Gastrocnemius medialis (tissue), 4 donors: ENCODE measurements around the gene ARRDC4. TPM values are rescaled to one million over a fixed set of nuclear protein-coding genes. Genes with fewer than 3 reads are reported as not detected.

ENCODE experiments used
- ATAC-seq, 2 donors: fragments of 150-250 bp; one replicate each; pipeline ENCODE4 v1.9.1; 2016
- DNase-seq, 2 donors: peaks; one replicate each; pipeline ENCODE4 v3.0.0-alpha.2; 2019
- H3K27ac ChIP-seq, 4 donors: fragments of 200-600 bp; sonication (generic); 1 replicate in 1 of 4; 2 replicates in 3 of 4; pipeline ENCODE4 v1.5.1; 2016 to 2018; ENCODE audit warnings: mild to moderate bottlenecking in 2 of 4, moderate library complexity in 1 of 4
- H3K27me3 ChIP-seq, 3 donors: fragments of 200-600 bp; sonication (generic) in 2 of 3; 1 replicate in 1 of 3; 2 replicates in 2 of 3; pipeline versions ENCODE4 v1.5.1 to v1.6.0; 2016 to 2019; ENCODE audit warnings: mild to moderate bottlenecking in 1 of 3, moderate library complexity in 1 of 3
- H3K36me3 ChIP-seq, 2 donors: fragments of 200-600 bp; sonication (generic) in 1 of 2; one replicate each; pipeline ENCODE4 v1.5.1; 2017 to 2018
- H3K4me1 ChIP-seq, 2 donors: fragments of 200-600 bp; sonication (generic) in 1 of 2; one replicate each; pipeline ENCODE4 v1.5.1; 2016 to 2017; ENCODE audit warnings: mild to moderate bottlenecking in 2 of 2
- H3K4me3 ChIP-seq, 4 donors: fragments of 200-600 bp; sonication (generic) in 3 of 4; 1 replicate in 1 of 4; 2 replicates in 3 of 4; pipeline ENCODE4 v1.5.1; 2016 to 2019; ENCODE audit warnings: mild to moderate bottlenecking in 2 of 4
- H3K9me3 ChIP-seq, 3 donors: fragments of 200-600 bp; sonication (generic) in 2 of 3; 1 replicate in 1 of 3; 2 replicates in 2 of 3; pipeline ENCODE4 v1.5.1; 2016 to 2019
- CTCF ChIP-seq, 5 experiments: fragments of 450-650 bp in 3 of 5; fragments of 200-600 bp in 2 of 5; sonication (generic) in 2 of 5; IDR thresholded peaks in 4 of 5; conservative IDR thresholded peaks in 1 of 5; 1 replicate in 4 of 5; 2 replicates in 1 of 5; pipeline ENCODE4 v1.5.1; 2016 to 2019; ENCODE audit warnings: antibody characterized with exemption in 5 of 5, mild to moderate bottlenecking in 3 of 5, moderate library complexity in 3 of 5
- POLR2A ChIP-seq, 2 donors: fragments of 450-650 bp; IDR thresholded peaks; one replicate each; pipeline ENCODE4 v1.6.1; 2017; ENCODE audit warnings: antibody characterized with exemption in 2 of 2, mild to moderate bottlenecking in 2 of 2, moderate library complexity in 2 of 2
- in situ Hi-C, 4 donors: fragments of 200-750 bp; cut with MboI; loops; one replicate each; pipeline versions ENCODE4 v1.15.0 to v1.8.0; 2017; ENCODE audit warnings: low sequenced_read_pairs in 4 of 4
- intact Hi-C: fragments of 100-400 bp; cut with DNase I; formaldehyde crosslinking; loops from one replicate; pipeline ENCODE4 v1.15.1; 2023; ENCODE audit warnings: low total_unique reads
- total RNA-seq, 4 donors: library from RNA; depleted of rRNA; stranded (reverse); fragments of >200 nt; gene quantifications; one replicate each; pipeline versions ENCODE4 v1.1.0 to v1.2.3, GENCODE V29; 2016

ARRDC4 gene
- total RNA-seq, 4 donors from 2014 or later = 11.7 to 20.6 (median 17.7) TPM

DNA sequence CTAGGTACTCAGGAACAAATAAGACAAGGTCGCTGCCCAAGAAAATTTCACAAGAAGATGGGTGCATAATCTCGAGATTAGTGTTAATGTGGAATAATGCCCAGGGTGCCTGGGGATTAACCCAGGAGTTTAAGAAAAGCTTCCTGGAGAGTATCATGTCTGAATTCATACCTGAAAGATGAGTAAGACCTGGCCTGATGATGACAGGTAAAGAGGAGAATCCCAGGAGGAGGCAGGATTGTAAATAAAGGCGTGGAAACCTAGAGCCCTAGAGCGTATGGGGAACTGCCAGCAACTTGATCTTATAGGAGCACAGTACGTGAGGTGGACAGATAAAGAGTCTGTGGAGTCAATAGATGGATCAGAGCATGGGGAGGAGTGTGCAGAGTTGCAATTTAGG, 43.0 kb downstream of the ARRDC4 start:
- no peaks in the 10 kb centered on the region for H3K36me3 ChIP-seq
- no peak overlapping the region for H3K27ac ChIP-seq
- ATAC-seq = no peak
- in situ Hi-C loops = no loop called here
- H3K9me3 ChIP-seq = no peaks in the 10 kb centered on the region
- TF ChIP-seq POLR2A (IDR thresholded peaks at IDR 0.05) (no peak), CTCF (IDR thresholded peaks at IDR 0.05 in 4 of 5, conservative IDR thresholded peaks at IDR 0.05 in 1 of 5) (no peak)
- intact Hi-C loops = no loop called here
- DNase-seq = no peak
- H3K4me1 ChIP-seq = no peaks in the 10 kb centered on the region
- H3K4me3 ChIP-seq = no peak overlapping the region
- H3K27me3 ChIP-seq = no peaks in the 10 kb centered on the region

DNA sequence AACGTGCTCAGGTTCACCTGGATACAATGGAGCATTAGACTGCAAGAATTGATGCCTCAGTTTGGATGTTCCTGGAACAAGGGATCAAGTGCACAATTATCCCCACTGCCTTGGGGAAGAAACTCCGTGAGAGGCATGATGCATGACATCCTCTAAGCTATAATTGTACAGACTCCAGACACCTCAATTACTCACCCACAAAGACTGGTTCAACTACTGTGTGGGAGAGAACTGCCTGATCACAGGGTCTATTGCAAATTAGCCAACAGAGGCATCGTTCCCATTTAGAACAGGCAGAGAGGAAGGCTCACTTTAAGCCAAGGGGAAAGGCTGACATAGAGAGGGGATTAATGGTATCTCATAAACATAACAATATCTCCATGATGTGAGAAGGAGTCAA, 43.5 kb downstream of the ARRDC4 start:
- Histone ChIP-seq H3K4me3 (no peak overlapping the region), H3K36me3 (no peaks in the 10 kb centered on the region), H3K4me1 (no peaks in the 10 kb centered on the region), H3K9me3 (no peaks in the 10 kb centered on the region), H3K27ac (no peak overlapping the region), H3K27me3 (no peaks in the 10 kb centered on the region)
- in situ Hi-C loops (no loop called here), intact Hi-C loops (no loop called here)
- DNase-seq (no peak), ATAC-seq (no peak)
- no peak for TF ChIP-seq CTCF (IDR thresholded peaks at IDR 0.05 in 4 of 5, conservative IDR thresholded peaks at IDR 0.05 in 1 of 5)
- no peak for TF ChIP-seq POLR2A (IDR thresholded peaks at IDR 0.05)

DNA sequence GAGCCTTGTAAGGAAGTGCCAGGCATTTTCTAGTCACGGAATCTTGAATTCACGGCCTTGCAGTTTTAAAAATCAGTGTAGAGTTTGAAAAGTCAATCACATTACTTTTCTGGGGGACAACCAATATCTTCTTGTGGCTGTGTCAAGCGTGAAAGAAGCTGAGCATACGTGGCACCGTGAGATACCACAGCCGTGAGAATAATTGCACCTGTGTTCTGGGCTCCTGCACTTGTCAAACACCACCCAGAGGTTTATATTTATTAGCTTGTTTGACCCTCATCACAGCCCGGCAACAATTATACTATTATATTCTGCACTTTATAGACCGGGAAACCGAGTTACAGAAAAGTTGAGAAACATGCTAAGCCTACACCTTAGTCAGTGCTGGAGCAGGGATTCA, 45.2 kb downstream of the ARRDC4 start:
- Histone ChIP-seq H3K4me3 (no peak overlapping the region), H3K27me3 (peaks cover 0 to 2% (median 0%) of the 10 kb centered on the region in 3 donors), H3K27ac (no peak overlapping the region), H3K9me3 (no peaks in the 10 kb centered on the region), H3K4me1 (no peaks in the 10 kb centered on the region), H3K36me3 (no peaks in the 10 kb centered on the region)
- no peak for TF ChIP-seq POLR2A (IDR thresholded peaks at IDR 0.05)
- no peak for TF ChIP-seq CTCF (IDR thresholded peaks at IDR 0.05 in 4 of 5, conservative IDR thresholded peaks at IDR 0.05 in 1 of 5)
- in situ Hi-C loops (no loop called here), intact Hi-C loops (no loop called here)
- no peak for DNase-seq
- no peak for ATAC-seq

- intact Hi-C loops = no loop called here
- no peak for ATAC-seq
These were observed 48.7 kb downstream of the ARRDC4 start for GRCh38 chr15:98009169-98009568.

More at GRCh38 chr15:98009169-98009568, 48.7 kb downstream of the ARRDC4 start:
- in situ Hi-C loops = no loop called here
- Histone ChIP-seq H3K4me1 (no peaks in the 10 kb centered on the region), H3K4me3 (no peak overlapping the region), H3K9me3 (no peaks in the 10 kb centered on the region), H3K27ac (no peak overlapping the region), H3K36me3 (no peaks in the 10 kb centered on the region), H3K27me3 (peaks cover 0 to 2% (median 0%) of the 10 kb centered on the region in 3 donors)
- TF ChIP-seq CTCF (IDR thresholded peaks at IDR 0.05 in 4 of 5, conservative IDR thresholded peaks at IDR 0.05 in 1 of 5) (no peak), POLR2A (IDR thresholded peaks at IDR 0.05) (no peak)
- no peak for DNase-seq
